Glomerular visceral epithelial cell (primary cell): Measurements from ENCODE around the gene ITPR1.

ENCODE experiments used
- DNase-seq: peaks from one replicate; pipeline ENCODE4 v3.0.0-alpha.2; 2016; ENCODE audit errors: extremely low spot score

The ITPR1 gene

DNA sequence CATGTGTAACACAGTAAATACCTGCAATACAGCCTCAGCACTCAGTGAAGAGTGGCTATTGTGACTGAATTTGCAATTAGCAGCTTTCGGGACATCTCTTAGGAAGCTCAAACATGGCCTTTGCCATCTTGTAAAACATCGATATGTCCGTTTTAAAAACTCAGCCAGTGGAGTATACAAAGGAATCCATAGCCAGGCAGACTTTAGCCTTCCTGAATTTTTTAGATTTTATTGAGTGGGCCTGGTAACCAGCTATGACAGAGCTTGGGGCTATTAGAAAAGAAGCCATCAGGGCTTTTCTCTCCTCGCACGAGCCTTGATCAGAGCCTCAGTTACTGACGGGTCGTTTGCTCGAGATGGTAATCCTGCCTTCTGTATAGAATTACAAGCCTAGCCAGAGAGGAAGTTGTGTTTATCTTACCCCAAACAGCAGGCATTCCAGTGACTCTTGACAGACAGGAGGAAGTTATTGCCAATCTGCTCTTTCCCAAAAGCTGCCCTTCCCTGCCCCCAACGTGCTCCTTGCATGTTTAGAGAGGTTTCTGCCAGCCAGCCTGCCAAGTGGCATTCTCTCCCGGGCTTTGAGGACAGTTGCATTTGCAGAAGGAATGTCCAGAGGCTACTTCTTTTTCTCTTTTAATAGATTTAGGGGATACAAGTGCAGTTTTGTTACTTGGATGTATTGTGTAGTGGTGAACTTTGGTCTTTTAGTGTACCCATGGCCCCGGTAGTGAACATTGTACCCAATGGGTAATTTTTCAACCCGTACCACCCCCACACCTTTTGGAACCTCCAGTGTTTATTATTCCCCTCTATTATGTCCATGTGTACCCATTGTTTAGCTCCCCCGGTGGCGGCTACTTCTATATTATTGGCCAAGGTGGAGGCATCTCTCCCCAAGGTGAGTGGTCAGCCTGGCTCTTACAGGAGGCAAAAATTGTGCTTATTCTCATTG lies 40.6 kb downstream of the ITPR1 start:
- DNase-seq, result no peak

DNA sequence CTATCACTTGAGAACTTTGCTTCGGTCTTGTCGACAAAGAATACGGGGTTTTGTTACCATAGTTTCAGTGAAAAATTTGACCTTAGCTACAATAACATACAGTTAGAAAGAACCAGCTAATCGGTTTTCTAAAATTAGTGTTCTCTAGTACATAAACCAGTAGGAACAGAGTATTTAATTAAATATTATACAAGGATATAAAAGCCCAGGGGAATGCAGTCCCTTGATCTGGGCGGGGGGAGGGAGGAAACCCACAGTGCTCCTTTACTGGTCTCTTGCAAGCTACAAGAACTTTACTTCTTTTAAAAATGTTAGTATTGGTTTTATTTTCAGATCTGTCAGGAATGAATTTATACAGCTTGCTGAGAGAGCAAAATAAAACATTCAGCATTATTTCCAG lies 41.8 kb downstream of the ITPR1 start:
- no peak for DNase-seq

DNA sequence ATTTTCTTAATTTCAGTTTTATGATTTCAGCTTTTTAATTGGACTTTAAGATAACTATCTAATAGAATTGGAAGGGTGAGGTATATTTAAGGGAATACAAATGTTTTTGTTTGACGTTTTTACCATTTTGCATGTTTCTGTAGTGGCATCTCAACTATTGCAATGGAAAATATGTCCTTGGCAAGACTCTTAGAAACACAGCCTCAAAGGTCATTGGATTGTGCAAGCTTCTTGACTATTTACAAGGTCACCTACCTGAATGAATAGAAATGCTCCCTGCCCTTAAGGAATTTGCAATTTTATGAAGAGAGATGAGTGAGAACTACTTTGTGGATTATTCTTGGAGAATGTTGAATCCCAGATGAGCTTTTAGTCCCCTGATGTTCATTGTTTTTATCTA lies 43.1 kb downstream of the ITPR1 start:
- no peak for DNase-seq

DNA sequence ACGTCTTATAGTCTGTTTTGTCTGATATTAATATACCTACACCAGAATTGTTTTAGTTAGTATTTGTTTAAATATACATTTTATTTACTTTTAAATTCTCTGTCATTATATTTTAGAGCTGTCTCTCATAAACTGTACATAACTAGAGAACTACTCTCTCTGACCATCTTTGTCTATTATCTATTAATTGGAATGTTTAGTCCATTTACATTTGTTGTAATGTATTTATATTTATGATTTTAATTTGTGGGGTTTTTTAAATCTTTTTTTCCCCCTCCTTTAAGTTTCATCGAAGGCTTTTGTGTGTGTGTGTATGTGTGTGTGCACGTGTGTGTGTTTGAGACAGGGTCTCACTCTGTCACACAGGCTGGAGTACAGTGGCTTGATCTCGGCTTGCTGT lies 47.1 kb downstream of the ITPR1 start:
- no peak for DNase-seq

DNA sequence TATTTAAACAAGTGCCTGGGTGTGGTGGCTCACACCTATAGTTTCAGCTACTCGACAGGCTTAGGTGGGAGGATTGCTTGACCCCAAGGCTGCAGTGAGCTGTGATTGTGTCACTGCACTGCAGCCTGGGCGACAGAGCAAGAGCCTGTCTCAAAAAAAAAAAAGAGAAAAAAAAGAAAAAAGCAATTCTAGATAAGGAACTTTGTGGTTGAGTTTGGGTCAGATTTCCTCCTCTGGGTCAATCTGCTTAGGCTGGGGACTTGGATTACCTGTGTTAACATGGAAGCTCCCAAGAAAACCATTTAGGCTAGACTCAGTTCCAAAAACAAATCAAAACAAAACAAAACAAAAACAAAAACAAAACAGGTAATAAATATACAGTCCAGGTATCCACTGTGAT lies 50.0 kb downstream of the ITPR1 start:
- DNase-seq, result no peak

DNA sequence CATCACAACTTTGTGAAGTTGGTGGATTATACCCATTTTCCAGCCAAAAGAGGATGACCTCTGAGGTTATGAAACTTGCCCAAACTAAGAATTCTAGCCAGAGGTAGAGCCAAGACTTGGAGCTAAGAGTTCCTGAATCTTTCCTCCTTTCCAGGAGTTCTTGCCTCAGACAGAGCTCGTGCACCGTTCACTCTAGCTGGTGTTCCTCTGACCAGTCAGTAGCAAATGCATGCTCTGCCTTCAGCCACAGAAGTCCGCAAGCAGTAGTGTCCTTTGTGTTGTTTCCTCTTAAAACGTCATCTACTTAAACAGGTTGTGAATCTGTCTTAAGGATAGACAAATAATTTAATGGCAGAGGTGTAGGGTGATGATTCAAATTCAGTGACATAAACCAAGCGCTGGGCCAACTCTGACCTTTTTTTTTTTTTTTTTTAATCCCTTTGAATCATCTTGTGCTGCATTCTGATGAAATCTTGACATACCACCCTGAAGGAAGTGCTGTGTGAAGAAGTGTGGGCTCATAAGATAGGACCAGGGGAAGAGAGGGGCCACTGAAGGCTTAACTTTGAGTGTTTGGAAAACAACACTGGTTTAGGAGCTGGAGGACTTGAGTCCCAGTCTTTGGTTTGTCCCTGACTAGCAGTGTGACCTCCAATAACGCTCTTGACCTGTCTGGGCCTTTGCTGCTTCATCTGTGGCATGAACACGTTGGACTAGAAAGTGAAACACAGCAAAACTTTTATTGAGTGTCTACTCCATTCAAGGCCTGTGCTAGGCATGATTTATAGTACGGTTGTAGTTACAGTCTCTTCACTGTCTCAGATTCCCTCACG lies 53.4 kb downstream of the ITPR1 start:
- no peak for DNase-seq

DNA sequence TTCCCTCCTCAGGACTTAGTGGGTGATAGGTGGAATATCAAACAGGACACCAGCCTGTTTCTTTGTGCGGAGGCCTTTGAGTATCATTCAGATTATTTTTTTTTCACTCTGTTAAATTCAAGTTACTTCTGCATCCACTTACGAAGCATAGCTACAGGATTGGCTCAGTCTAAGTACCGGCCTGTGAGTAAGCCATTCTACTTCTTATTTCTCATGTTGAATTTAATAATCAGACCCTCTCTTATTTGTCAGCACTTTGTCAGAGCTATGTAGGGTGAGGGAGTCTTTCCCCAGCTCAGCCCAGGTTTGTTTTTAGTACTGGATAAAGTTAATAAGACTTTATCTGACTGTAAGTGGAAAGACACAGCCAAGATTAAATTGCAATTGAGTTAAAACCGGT lies 54.7 kb downstream of the ITPR1 start:
- DNase-seq, result no peak

DNA sequence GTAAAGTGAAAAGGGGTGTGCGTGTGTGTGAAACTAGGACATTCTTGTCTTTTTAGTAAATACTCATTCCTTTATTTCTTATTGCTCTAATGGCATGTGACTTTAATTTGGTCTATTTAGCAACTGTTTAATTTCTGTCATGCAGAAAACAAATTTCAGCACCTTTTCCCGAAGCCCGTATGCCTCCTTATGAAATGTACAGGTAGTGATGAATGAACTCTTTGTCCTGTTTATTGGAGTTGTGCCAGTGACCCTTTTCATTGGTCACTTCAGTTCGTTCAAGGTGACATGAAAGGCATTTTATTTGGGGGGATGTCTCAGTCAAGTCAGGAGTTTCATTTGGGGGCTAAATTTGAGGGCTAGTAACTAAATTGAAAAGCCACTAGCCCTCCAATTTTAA lies 55.2 kb downstream of the ITPR1 start:
- no peak for DNase-seq

DNA sequence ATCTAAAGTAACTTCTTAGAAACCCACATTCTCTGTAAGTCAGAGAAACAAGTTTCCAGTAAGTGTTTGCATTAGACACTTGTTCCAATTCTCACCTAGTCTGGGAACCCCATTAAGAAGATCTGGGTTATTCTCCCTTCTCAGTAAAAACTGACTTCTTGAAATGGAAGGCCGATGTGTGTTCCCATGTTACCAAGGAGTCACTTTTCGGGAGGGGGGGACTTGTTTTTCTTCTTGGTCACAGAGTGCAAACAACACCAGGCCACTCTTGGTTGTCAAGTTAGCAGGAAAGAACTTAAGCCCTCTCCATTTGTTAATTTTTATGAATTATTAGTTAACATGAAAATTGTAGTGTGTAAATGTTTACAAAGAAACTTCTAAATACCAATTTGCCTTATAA lies 55.6 kb downstream of the ITPR1 start:
- no peak for DNase-seq

DNA sequence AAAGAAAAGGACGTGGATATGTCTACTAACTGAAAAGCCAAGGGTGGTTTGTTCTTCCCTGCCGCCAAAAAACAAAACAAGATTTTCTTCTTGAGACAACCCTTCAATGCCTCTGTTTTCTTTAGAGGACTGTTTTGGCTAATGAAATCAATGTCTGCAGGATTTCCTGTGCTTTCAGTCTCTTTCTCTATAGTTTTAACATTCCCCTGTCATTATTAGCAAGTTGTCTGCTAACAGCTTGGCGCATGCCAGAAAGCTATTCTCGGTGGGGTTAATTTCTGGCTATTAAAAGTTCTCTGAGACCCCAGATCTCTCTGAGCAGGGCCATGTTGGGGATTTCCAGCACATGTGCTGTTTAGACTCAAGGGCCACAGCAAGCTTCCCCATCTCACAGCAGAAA lies 56.7 kb downstream of the ITPR1 start:
- no peak for DNase-seq

DNA sequence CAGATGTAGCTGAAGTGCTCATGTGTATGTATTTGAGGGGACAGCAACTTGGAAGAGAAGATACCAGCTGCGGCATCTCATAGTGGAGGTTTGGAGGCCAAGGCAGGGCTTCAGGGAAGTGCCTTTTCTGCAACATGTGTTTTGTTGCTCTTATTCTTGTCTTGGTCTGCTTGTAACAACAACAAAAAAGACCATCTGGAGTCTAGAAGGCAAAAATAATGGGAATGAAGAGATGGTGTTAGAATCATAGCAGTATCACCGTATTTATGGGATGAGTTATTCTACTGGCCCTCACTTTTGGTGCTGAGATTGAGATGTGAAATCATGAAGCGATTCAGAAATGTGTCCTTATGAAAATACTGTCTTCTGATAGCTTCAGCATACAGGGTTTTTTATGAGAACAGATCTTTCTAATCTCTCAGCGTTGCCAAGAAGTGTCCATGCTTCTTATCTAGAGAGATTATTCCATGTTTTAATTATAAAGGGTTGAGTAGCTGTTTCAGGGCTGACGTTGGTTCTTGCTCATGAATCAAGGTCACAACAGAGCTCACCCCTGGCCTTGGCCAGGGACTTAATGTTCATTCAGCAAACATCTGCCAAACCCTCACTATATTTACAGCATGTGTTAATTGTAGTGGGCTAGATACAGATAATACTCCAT lies 58.0 kb downstream of the ITPR1 start:
- DNase-seq, result no peak

DNA sequence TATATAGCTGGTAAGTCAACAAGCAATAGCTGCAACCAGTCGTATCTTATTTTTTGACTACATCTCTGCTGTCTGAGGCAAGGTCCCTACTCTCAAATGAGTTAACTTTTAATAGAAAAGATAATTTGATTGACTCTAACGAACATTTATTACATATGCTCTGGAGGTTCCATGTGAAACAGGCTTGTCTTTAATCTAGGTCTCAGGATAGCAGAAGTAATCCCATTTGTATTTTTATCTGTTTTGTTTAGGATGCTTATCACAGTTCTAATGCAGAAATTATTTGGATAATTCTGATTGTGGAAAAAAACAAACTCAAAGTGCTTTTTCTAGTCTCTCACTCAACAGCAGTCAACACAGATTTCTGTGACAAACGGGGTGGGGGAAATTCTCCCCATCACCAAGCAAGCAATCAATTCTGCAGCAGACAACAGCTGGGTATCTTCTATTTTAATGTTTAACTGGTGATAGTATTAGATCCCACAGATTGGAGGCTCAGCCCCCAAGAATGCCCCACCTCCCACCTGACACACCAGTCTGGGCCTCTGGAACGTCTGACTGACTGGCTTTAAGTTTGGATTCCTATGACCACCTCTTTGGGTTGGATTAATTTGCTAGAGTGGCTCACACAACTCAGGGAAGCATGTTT lies 58.8 kb downstream of the ITPR1 start:
- no peak for DNase-seq

DNA sequence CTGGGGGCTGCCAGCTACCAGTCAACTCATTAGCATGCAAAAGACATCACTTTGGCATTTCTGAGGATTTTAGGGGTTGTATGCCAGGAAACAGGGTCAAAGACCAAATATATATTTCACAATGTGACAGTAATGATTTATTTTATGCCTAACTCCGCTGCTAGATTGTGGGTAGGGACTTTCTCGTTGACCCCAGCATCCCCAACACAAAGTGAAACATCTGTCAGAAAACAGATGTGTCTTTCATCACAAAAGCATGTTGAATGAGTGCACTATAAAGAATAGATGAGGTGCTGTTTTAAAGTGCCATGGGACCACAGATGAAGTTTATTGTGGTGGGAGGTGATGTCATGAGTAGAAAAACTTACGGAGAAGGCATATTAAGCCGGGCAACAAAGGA lies 59.7 kb downstream of the ITPR1 start:
- no peak for DNase-seq

DNA sequence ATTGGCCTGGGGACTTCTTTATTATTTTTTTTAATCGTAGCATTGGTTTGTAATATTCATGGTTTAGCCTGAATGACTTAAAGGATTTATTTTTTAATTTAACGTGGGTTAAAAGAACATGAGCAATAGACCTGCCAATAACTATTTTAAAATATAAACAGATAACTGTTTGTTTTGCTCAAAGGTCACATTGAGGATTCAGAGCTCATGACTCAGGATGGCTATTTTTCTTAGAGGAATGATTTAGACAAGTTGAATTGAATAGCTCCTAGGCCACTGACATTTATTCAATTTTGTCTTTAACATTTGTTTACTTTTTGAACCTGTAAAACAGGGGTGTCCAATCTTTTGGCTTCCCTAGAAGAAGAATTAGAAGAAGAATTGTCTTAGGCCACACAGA lies 68.5 kb downstream of the ITPR1 start:
- no peak for DNase-seq

DNA sequence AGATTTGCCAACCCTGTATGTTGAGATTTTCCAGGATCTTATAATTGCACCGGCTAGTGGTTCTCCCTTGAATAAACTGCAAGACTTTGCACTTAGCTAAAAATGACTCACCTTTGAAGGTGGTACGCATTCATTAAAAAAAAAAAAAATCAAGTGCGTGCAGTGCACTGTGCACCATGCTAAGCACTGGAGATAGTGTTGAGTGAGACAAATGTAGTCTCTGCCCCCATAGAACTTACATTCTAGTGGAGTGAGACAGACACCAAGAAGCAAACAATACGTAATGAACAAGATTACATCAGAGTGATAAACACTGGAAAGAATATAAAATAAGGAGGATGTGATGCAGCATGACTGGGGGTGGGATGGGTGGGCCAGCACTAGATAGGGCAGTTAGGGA lies 69.4 kb downstream of the ITPR1 start:
- no peak for DNase-seq

DNA sequence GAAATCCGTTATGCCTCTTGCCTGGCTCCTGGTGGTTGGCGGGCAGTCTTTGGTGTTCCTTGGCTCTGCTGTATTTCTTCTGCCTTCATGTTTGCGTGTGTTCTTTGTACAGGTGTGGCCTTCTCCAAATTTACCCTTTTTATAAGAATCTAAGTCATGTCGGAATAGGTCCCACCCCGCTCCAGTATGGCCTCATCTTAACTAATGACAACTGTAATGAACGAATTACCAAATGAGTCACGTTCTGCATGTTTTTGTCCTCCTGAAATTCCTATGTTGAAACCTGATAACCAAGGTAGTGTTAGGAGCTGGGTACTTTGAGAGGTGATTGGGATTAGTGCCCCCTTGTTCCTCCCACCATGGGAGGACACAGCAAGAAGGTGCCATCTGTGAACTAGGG lies 71.1 kb downstream of the ITPR1 start:
- no peak for DNase-seq

DNA sequence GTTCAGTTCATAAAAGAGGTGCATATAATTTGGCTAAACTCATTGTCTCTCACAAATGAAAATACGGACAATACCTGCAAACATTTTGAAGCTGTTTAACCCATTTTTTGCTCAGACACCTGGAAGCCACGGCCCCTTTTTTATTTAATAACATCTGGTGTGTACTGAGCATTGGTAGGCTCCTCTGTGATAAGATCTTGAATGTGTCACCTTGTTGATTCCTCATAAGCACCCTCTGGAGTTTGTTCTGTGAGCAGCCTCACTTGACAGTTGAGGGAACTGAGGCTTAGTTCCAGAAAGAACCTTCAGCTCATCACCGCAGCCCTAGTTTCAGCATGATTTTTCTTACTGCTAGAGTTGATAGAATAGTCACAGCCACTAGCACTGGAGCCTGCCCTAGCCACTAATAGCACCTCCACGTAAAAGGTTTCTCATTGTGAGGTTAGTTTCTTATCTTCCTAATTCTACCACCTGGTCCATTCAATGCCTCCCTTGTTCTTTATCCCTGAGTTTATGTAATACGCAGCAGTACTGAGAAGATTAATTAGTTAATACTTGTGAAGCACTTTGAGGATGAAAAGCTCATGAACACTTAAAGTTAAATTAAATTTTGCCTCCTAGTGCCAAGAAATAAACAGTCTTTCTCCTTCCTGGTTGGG lies 71.9 kb downstream of the ITPR1 start:
- no peak for DNase-seq

DNA sequence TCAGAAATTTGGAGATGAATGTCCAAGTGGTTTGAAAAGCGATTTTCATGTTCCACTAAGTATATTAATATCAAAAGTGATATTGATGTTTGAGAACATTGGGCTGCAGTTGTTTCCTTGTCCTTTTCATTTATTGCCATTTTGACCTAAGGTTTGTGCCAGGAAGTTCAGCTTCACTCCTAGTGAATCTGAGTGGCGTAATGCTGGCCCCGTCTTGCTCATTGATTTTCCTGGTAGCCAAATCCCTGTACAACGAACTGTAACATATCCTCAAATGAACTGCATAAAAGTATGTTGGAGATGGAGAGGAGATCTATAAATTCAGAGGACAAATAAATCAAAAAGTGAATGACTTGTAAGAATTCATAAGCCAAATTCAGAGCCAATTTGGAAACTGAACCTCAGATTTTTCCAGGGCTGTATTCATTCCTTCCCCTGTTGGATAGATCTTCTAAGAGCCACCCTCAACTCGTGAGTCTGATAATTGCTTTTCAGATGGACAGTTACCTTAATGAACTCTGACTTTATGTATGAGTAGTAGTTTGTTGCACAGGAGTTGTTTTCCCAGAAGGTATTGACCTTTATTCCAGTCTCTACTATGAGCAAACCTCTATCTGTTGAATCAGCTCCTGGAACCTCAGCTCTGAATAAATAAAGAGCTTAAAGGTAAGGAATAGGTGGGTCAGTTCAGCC lies 72.8 kb downstream of the ITPR1 start:
- DNase-seq, result no peak

DNA sequence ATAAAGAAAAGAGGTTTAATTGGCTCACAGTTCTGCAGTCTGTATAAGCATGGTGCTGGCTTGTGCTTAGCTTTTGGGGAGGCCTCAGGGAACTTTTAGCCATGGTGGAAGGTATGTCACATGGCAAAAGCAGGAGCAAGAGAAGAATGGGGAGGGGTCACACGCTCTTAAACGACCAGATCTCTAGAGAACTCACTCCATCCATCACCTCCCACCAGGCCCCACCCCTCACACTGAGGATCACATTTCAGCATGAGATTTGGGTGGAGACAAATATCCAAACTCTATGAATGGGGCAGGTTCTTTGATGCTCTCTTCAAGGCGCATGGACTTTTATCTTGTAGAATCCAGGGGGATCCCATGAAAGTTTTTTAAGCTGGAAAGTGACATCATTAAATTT lies 75.7 kb downstream of the ITPR1 start:
- no peak for DNase-seq

DNA sequence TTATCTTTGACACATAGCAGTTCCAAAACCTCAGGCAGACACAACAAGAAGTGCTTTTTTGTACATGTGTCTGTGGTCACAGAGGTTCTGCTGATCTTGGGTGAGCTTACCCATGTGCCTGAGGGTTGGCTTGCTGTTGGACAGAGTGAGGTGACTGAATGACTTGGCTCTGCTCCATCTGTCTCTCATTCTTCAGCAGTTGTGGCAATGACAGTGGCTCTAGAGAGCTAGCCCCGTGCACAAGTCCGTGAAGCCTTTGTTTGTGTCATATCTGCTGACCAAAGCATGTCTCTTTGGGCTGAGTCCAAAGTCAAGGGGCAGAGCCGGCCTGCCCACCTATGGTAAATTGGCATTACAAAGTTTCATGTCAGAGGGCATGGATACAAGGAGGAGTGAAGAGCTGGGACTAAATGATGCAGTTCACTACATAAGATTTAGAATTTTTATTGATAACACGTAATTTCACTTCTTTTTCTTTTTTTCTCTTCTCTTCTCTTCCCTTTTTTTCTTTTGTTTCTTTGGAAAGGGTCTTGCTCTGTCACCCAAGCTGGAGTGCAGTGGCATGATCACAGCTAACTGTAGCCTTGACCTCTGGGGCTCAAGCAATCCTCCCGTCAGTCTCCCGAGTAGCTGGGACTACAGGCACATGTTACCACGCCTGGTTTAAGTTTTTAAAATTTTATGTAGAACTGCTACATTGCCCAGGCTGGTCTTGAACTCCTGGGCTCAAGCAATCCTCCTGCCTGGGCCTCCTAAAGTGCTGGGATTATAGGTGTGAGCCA lies 77.9 kb downstream of the ITPR1 start:
- no peak for DNase-seq
